Anterior cingulate cortex (tissue), 58 donors: ENCODE measurements around the gene DCAF8.

Source experiments
- DNase-seq, 58 donors: peaks; one replicate each; lab custom pipeline; 2025; lab: John Stamatoyannopoulos, UW

Gene DCAF8

GRCh38 chr1:160267284-160267991 lies 5.1 kb upstream of the DCAF8 start:
- DNase-seq: no peak

- no peak for DNase-seq
These were observed 2.5 kb upstream of the DCAF8 start for GRCh38 chr1:160264795-160265307.

GRCh38 chr1:160261556-160261892 lies 825 bp downstream of the DCAF8 start:
- DNase-seq: peak in 4 of 58 donors; percentile 46 to 66 (median 48)

GRCh38 chr1:160260406-160261382 lies 1.7 kb downstream of the DCAF8 start:
- peak in 1 of 58 donors; percentile 13 for DNase-seq

GRCh38 chr1:160258177-160258798 lies 4.1 kb downstream of the DCAF8 start:
- no peak for DNase-seq

GRCh38 chr1:160257411-160258015 lies 4.8 kb downstream of the DCAF8 start:
- DNase-seq: peak in 3 of 58 donors; percentile 10 to 50 (median 14)

GRCh38 chr1:160256396-160257046 lies 5.8 kb downstream of the DCAF8 start:
- no peak for DNase-seq

- no peak for DNase-seq
These were observed 6.5 kb downstream of the DCAF8 start for GRCh38 chr1:160255781-160256300.

GRCh38 chr1:160251687-160252526 lies 10.4 kb downstream of the DCAF8 start:
- DNase-seq: peak in 51 of 58 donors; percentile 1 to 89 (median 59)

GRCh38 chr1:160251011-160251410 lies 11.3 kb downstream of the DCAF8 start:
- peak in 1 of 58 donors; percentile 3 for DNase-seq

- no peak for DNase-seq
These were observed 15.3 kb downstream of the DCAF8 start for GRCh38 chr1:160247053-160247452.

GRCh38 chr1:160245434-160245833 lies 16.9 kb downstream of the DCAF8 start:
- DNase-seq: no peak

- no peak for DNase-seq
These were observed 18.1 kb downstream of the DCAF8 start for GRCh38 chr1:160244209-160244608.

GRCh38 chr1:160243767-160244166 lies 18.6 kb downstream of the DCAF8 start:
- DNase-seq: no peak

- DNase-seq: no peak
These were observed 22.6 kb downstream of the DCAF8 start for GRCh38 chr1:160239582-160240299.

GRCh38 chr1:160238408-160238807 lies 23.9 kb downstream of the DCAF8 start:
- no peak for DNase-seq

GRCh38 chr1:160237558-160237957 lies 24.8 kb downstream of the DCAF8 start:
- DNase-seq: no peak

- no peak for DNase-seq
These were observed 25.5 kb downstream of the DCAF8 start for GRCh38 chr1:160236806-160237205.
